ENCODE measurements around the gene APBA1.

APBA1 gene

GRCh38 chr9:69542942-69543704, 129.0 kb downstream of the APBA1 start:
- no peak overlapping the region for H3K4me3 ChIP-seq (ENCODE audit: control insufficient read depth, low read depth, low read length)
- DNase-seq (ENCODE audit: low read depth) = no peak
- no peak for TF ChIP-seq CTCF (conservative IDR thresholded peaks at IDR 0.05; ENCODE audit: control insufficient read depth, insufficient read depth, low read depth, low read length)

GRCh38 chr9:69542058-69542457, 130.1 kb downstream of the APBA1 start:
- TF ChIP-seq CTCF (conservative IDR thresholded peaks at IDR 0.05; ENCODE audit: control insufficient read depth, insufficient read depth, low read depth, low read length) = no peak
- no peak overlapping the region for H3K4me3 ChIP-seq (ENCODE audit: control insufficient read depth, low read depth, low read length)
- DNase-seq (ENCODE audit: low read depth) = no peak

DNA sequence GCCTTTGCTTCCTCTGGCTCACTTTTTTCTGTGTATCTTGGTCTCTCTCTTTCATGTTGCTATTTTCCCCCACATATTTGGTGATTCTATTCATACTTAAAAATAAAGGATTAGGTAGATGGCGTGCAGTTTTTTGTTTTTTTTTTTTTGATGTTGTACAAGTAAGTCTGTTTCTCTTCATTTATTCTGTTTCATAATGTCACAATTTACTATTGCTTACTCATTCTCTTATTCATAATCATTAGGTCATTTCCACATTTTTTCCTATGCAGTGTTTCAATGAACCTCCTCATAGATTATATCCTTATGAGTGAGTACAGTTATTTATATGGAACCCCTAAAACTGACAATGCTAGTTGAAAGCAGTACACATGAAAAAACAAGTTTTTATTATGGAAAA, 136.3 kb downstream of the APBA1 start:
- H3K4me3 ChIP-seq (ENCODE audit: control insufficient read depth, low read depth, low read length) = no peak overlapping the region
- peak; percentile 58 for DNase-seq (ENCODE audit: low read depth)
- TF ChIP-seq CTCF (conservative IDR thresholded peaks at IDR 0.05; ENCODE audit: control insufficient read depth, insufficient read depth, low read depth, low read length) = no peak

GRCh38 chr9:69535286-69535832, 136.8 kb downstream of the APBA1 start:
- DNase-seq (ENCODE audit: low read depth) = no peak
- no peak overlapping the region for H3K4me3 ChIP-seq (ENCODE audit: control insufficient read depth, low read depth, low read length)
- TF ChIP-seq CTCF (conservative IDR thresholded peaks at IDR 0.05; ENCODE audit: control insufficient read depth, insufficient read depth, low read depth, low read length) = peak; percentile 8

- H3K4me3 ChIP-seq (ENCODE audit: control insufficient read depth, low read depth, low read length) = no peak overlapping the region
- DNase-seq (ENCODE audit: low read depth) = no peak
- TF ChIP-seq CTCF (conservative IDR thresholded peaks at IDR 0.05; ENCODE audit: control insufficient read depth, insufficient read depth, low read depth, low read length) = no peak
Measured at GRCh38 chr9:69532396-69532795, 139.8 kb downstream of the APBA1 start.

GRCh38 chr9:69527454-69527853, 144.7 kb downstream of the APBA1 start:
- TF ChIP-seq CTCF (conservative IDR thresholded peaks at IDR 0.05; ENCODE audit: control insufficient read depth, insufficient read depth, low read depth, low read length) = no peak
- DNase-seq (ENCODE audit: low read depth) = no peak
- no peak overlapping the region for H3K4me3 ChIP-seq (ENCODE audit: control insufficient read depth, low read depth, low read length)
